ENCODE data around the gene INPP5F.
"Not testable (repeated sequence)": the region's sequence is repeated elsewhere in the genome, so short reads cannot be mapped to it uniquely, and the experiment has no call there.

The INPP5F gene

GRCh38 chr10:119772334-119772733 is 46.5 kb downstream of the INPP5F start:
- no peak for FAIRE-seq
- DNase-seq (ENCODE audit: insufficient read length, low spot score): no peak

GRCh38 chr10:119773041-119773440 is 47.2 kb downstream of the INPP5F start:
- FAIRE-seq; DNase-seq (ENCODE audit: insufficient read length, low spot score): not testable (repeated sequence)

DNA sequence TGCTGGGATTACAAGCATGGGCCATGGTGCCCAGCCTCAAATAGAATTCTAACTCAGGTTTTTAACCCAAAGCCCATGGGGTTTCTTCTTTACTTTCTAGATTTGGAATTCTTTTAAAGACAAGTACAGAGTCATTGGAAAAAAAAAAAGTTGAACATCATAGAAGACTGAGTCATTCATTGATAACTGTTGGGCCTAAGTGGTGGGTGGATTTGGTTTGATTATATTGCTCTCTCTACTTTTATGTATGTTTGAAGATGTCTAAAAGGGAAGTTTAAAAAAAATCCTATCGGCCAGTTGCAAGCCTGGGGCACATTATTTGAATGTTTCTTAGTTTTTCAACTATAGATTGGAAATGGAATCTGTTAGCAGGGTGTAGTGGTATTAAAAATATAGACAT is 49.7 kb downstream of the INPP5F start:
- no peak for FAIRE-seq
- no peak for DNase-seq (ENCODE audit: insufficient read length, low spot score)

- no peak for FAIRE-seq
- DNase-seq (ENCODE audit: insufficient read length, low spot score): no peak
Measured at GRCh38 chr10:119776536-119776935, 50.7 kb downstream of the INPP5F start.

- no peak for DNase-seq (ENCODE audit: insufficient read length, low spot score)
- no peak for FAIRE-seq
Measured at GRCh38 chr10:119777686-119778085, 51.8 kb downstream of the INPP5F start.

GRCh38 chr10:119778776-119779445 is 53.1 kb downstream of the INPP5F start:
- no peak for FAIRE-seq
- no peak for DNase-seq (ENCODE audit: insufficient read length, low spot score)

GRCh38 chr10:119780879-119781480 is 55.1 kb downstream of the INPP5F start:
- DNase-seq (ENCODE audit: insufficient read length, low spot score): no peak
- FAIRE-seq: no peak

DNA sequence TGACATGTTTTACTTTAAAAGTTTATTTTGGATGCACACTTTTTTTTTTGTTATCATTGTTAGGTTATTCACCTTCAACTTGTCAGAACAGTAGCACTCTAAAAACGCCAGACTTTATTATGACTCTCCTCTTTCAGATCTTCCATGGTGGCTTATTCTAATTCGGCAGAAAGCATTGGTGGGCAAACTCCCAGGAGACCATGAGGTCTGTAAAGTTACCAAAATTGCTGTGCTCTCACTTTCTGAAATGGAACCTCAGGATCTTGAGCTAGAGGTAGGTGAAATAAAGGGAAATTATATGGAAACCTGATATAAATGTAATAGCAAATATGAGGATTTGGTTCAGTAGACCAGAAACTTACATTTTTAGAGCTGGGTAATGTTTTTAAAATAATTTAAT is 55.6 kb downstream of the INPP5F start:
- no peak for DNase-seq (ENCODE audit: insufficient read length, low spot score)
- FAIRE-seq: no peak

GRCh38 chr10:119782981-119783664 is 57.3 kb downstream of the INPP5F start:
- DNase-seq (ENCODE audit: insufficient read length, low spot score): no peak
- no peak for FAIRE-seq

- no peak for FAIRE-seq
- no peak for DNase-seq (ENCODE audit: insufficient read length, low spot score)
Measured at GRCh38 chr10:119783665-119784027, 57.8 kb downstream of the INPP5F start.

GRCh38 chr10:119784340-119785067 is 58.7 kb downstream of the INPP5F start:
- FAIRE-seq (peak; percentile 64), DNase-seq (ENCODE audit: insufficient read length, low spot score) (no peak)

DNA sequence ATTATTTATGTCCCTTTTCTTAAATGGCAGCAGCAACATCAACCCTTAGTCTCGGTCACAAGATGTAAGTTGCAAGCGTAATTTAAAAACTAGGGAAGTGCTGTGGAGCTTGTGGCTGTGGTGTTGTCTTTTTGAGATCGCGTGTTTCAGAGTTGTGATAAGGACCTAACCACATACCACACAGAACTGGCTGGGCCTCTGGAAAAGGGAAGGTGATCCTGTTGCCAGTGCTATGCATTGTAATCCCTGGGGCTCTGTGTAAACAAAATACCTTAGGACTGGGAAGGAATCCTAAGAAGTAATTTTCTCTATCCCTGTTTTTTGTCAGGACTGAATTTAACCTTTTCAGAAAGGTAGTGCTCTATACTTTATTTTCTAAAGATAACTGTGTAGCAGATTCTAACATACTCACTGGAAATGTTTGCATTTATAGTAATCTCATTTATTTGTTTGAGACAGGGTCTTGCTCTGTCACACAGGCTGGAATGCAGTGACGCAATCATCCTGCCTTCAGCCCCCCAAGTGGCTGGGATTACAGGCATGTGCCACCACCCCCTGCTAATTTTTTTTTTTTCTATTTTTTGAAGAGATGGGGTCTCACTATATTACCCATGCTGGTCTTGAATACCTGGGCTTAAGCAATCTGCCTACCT is 60.4 kb downstream of the INPP5F start:
- no peak for FAIRE-seq
- DNase-seq (ENCODE audit: insufficient read length, low spot score): no peak

- not testable (repeated sequence) for FAIRE-seq; DNase-seq (ENCODE audit: insufficient read length, low spot score)
Measured at GRCh38 chr10:119795101-119795500, 69.3 kb downstream of the INPP5F start.

DNA sequence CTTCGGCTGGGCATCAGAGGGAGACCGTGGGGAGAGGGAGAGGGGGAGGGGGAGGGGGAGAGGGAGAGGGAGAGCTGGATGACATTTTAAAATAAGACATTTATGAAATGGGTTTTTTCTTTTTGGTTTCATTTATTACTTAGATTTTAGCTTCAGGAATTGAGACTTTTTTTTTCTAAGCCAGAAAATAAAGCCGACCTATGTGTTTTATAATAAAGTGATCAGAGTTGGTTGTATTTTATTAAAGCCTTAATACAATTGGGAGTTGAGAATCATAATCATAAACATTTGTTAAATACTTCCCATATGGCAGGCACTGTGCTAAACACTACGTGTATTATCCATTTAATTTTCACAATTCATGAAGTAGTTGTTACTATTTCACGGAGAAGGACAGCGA is 70.2 kb downstream of the INPP5F start:
- FAIRE-seq (no peak), DNase-seq (ENCODE audit: insufficient read length, low spot score) (no peak)

DNA sequence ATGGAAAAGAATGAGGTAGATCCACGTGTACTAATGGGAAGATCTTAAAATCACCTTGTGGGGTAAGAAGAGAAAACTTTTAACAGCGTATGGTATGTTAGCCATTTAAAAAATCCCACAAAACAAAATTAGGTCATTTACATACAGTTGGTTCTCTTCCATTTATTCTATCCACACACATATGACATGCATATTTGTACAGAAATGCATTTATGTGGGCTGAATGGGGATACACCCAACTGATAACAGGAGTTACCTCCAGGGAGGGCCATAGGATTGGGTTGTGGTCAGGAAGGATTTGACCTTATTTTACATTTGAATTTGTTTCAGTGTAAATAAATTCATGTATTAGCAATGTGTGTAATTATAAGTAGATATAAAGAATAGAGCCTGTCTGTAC is 75.3 kb downstream of the INPP5F start:
- FAIRE-seq (no peak), DNase-seq (ENCODE audit: insufficient read length, low spot score) (no peak)

DNA sequence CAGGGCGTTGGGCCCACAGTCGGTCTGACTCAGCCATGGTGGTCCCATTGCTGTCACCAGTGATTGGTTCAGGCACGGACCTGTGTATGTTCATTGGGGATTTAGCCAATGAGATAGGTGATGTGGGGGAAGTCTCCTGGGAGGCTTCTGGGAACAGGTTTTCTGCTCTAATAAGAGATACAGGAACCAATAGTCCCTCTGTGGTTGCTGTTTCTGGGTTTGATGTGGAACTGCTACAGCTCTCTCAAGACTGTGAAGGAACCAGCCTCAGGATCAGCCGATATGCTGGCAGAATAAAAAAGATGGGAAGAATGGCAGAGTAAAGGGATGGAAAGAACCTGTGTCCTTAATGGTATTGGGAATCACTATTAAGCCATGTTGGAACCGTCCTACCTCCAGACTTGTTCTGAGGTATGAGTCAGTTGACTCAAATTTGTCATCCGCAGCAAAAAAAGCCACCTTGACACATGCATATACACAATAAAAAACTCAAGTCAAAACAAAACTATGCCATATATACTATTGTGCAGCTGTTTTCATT is 76.2 kb downstream of the INPP5F start:
- DNase-seq (ENCODE audit: insufficient read length, low spot score): no peak
- no peak for FAIRE-seq

DNA sequence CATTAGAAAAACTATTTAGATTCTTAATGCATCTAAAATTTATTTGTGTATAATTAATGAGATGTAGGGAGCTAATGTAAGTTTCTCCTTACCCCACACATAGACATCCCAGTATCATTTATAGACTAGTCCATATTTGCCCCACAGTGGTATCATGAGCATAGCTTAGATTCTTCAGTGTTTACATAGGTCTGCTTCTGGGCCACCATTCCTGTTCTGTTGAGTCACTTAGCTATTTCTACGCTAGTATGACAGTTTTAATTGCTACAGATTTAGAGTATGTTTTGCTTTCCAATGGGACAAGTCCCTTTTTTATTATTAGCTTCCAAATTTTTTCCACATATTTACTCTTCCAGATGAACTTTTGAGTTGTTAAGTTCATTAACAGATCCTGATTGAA is 77.4 kb downstream of the INPP5F start:
- no peak for FAIRE-seq
- no peak for DNase-seq (ENCODE audit: insufficient read length, low spot score)

DNA sequence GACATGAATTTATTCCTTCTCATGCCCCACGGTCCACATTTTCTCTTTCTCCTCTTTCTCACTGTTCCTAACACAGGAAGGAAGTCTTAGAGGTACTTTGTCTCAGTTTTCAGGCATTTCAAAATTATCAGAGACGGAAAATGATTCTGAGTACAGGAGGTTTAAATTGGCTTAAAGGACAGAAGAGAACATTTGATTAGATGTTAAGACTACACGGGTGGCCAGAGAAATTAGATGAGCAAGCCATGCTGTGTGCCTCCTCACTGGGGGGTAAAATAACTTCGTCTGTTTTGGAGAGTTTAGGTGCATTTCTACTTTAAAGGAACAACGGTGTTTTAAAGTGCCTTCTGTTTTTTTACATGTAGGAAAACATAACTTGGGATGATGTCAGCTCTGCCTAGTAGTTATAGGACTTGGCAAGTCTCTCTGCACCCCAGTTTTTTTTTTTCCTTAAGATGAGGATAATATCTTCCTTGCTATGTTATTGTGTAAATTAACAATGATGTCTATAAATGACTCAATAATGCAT is 79.9 kb downstream of the INPP5F start:
- DNase-seq (ENCODE audit: insufficient read length, low spot score): no peak
- no peak for FAIRE-seq

- FAIRE-seq: no peak
- no peak for DNase-seq (ENCODE audit: insufficient read length, low spot score)
Measured at GRCh38 chr10:119806334-119807130, 80.7 kb downstream of the INPP5F start.

Data from GM19239 (cell line).